SK-N-MC (cell line): Measurements from ENCODE around the gene CSF1.

ENCODE experiments used
- DNase-seq: peaks from one replicate; pipeline ENCODE4 v3.0.0-alpha.2; 2011; ENCODE audit warnings: low read depth, low spot score
- H3K27ac ChIP-seq: fragments of 200-600 bp; sonication (generic); 2 replicates; pipeline ENCODE4 v1.5.1; 2016; ENCODE audit warnings: mixed run types
- H3K36me3 ChIP-seq: fragments of 200-600 bp; sonication (generic); 2 replicates; pipeline ENCODE4 v1.6.1; 2017; ENCODE audit warnings: antibody characterized with exemption, low read length, mixed read lengths; ENCODE audit not compliant: insufficient read depth
- H3K4me3 ChIP-seq: fragments of 200-600 bp; sonication (generic); 2 replicates; pipeline ENCODE4 v1.5.1; 2016
- H3K9ac ChIP-seq: fragments of 200-600 bp; sonication (generic); 2 replicates; pipeline ENCODE4 v1.8.0; 2017; ENCODE audit warnings: mixed run types, mixed read lengths; ENCODE audit not compliant: insufficient read length
- H3K9me3 ChIP-seq: fragments of 200-600 bp; sonication (generic); 2 replicates; pipeline ENCODE4 v1.6.1; 2017; ENCODE audit warnings: low read depth, mild to moderate bottlenecking, antibody characterized with exemption, low read length, moderate library complexity, mixed read lengths
- EZH2 ChIP-seq: fragments of 200-600 bp; sonication (generic); IDR thresholded peaks from one replicate; pipeline ENCODE4 v1.6.1; 2017; ENCODE audit warnings: antibody characterized with exemption
- FOXP2 ChIP-seq: optimal IDR thresholded peaks from 2 replicates; pipeline ENCODE3; 2011; ENCODE audit warnings: mild to moderate bottlenecking, moderate library complexity; ENCODE audit not compliant: insufficient read depth; ENCODE audit errors: extremely low read length, control extremely low read depth
- POLR2AphosphoS5 ChIP-seq: IDR thresholded peaks from 2 replicates; pipeline ENCODE4 v1.6.1; 2012; ENCODE audit warnings: mild to moderate bottlenecking, low read depth, low read length, borderline replicate concordance

CSF1 gene

DNA sequence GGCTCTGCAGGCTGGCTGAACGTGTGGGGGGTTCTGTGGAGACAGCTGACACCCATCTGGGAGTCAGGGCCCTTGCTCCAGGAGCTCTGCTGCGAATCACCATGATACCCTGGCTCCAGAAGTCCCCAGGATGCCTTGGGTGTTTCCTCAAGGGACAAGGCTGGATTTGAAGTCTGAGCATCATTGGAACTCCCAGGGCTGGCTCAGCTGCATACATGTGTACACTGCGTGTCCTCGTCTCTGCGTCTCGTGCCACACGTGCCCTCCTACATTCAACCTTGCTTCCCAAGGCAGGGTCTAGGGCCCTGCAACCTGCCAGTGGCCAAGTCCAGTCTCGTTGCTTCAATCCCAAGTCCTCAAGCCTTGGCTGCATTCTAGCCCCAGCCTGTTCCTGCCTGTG is 11.7 kb downstream of the CSF1 start:
- Histone ChIP-seq H3K9ac (no peak overlapping the region), H3K36me3 (no peaks in the 10 kb centered on the region), H3K4me3 (no peak overlapping the region), H3K27ac (no peak overlapping the region), H3K9me3 (no peaks in the 10 kb centered on the region)
- TF ChIP-seq FOXP2 (no peak), EZH2 (no peak), POLR2AphosphoS5 (no peak)
- no peak for DNase-seq

DNA sequence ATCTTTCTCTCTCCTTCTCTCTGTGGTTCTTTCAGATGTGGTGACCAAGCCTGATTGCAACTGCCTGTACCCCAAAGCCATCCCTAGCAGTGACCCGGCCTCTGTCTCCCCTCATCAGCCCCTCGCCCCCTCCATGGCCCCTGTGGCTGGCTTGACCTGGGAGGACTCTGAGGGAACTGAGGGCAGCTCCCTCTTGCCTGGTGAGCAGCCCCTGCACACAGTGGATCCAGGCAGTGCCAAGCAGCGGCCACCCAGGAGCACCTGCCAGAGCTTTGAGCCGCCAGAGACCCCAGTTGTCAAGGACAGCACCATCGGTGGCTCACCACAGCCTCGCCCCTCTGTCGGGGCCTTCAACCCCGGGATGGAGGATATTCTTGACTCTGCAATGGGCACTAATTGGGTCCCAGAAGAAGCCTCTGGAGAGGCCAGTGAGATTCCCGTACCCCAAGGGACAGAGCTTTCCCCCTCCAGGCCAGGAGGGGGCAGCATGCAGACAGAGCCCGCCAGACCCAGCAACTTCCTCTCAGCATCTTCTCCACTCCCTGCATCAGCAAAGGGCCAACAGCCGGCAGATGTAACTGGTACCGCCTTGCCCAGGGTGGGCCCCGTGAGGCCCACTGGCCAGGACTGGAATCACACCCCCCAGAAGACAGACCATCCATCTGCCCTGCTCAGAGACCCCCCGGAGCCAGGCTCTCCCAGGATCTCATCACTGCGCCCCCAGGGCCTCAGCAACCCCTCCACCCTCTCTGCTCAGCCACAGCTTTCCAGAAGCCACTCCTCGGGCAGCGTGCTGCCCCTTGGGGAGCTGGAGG is 12.7 kb downstream of the CSF1 start:
- Histone ChIP-seq H3K9me3 (no peaks in the 10 kb centered on the region), H3K36me3 (no peaks in the 10 kb centered on the region), H3K27ac (no peak overlapping the region), H3K9ac (no peak overlapping the region), H3K4me3 (no peak overlapping the region)
- TF ChIP-seq FOXP2, result no peak
- TF ChIP-seq EZH2, result no peak
- TF ChIP-seq POLR2AphosphoS5, result no peak
- no peak for DNase-seq

DNA sequence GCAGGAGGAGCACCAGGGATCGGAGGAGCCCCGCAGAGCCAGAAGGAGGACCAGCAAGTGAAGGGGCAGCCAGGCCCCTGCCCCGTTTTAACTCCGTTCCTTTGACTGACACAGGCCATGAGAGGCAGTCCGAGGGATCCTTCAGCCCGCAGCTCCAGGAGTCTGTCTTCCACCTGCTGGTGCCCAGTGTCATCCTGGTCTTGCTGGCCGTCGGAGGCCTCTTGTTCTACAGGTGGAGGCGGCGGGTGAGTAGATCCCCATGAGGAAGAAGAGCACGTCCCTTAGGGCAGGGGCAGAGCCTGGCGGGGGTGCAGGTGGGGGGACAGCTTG is 13.3 kb downstream of the CSF1 start:
- Histone ChIP-seq H3K4me3 (no peak overlapping the region), H3K9me3 (no peaks in the 10 kb centered on the region), H3K9ac (no peak overlapping the region), H3K27ac (no peak overlapping the region), H3K36me3 (no peaks in the 10 kb centered on the region)
- no peak for TF ChIP-seq EZH2
- TF ChIP-seq FOXP2, result no peak
- no peak for TF ChIP-seq POLR2AphosphoS5
- DNase-seq, result no peak

DNA sequence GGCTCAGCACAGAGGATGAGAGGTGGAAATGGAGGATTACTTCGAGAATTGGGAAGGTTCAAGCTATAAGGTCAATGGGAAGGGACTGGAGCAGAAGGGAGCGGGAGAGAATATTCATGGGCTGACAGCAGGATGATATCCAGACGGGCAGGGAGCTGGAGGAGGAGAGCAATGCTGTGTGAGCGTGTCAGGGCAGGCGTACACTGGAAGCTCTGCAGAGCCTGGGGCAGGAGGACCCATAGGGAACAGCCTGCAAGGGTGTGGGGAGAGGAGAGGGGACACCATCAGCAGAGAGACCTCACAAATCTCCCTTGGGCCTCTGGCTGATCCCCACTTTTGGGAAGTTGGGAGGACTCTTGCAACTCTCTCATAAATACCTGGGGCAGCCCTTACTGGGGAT is 13.7 kb downstream of the CSF1 start:
- Histone ChIP-seq H3K9ac (no peak overlapping the region), H3K27ac (no peak overlapping the region), H3K4me3 (no peak overlapping the region), H3K36me3 (no peaks in the 10 kb centered on the region), H3K9me3 (no peaks in the 10 kb centered on the region)
- TF ChIP-seq EZH2, result no peak
- no peak for TF ChIP-seq FOXP2
- TF ChIP-seq POLR2AphosphoS5, result no peak
- DNase-seq, result no peak

- no peak for DNase-seq
- Histone ChIP-seq H3K4me3 (no peak overlapping the region), H3K9ac (no peak overlapping the region), H3K36me3 (no peaks in the 10 kb centered on the region), H3K27ac (no peak overlapping the region), H3K9me3 (no peaks in the 10 kb centered on the region)
- TF ChIP-seq POLR2AphosphoS5, result no peak
- TF ChIP-seq FOXP2, result no peak
- TF ChIP-seq EZH2, result no peak
These were observed 14.7 kb downstream of the CSF1 start for GRCh38 chr1:109925159-109925990.

GRCh38 chr1:109926662-109927300 is 16.1 kb downstream of the CSF1 start:
- H3K9ac ChIP-seq, result no peak overlapping the region
- H3K4me3 ChIP-seq, result no peak overlapping the region
- H3K9me3 ChIP-seq, result no peaks in the 10 kb centered on the region
- no peaks in the 10 kb centered on the region for H3K36me3 ChIP-seq
- no peak overlapping the region for H3K27ac ChIP-seq
- TF ChIP-seq POLR2AphosphoS5, result no peak
- no peak for TF ChIP-seq EZH2
- TF ChIP-seq FOXP2, result no peak
- no peak for DNase-seq

DNA sequence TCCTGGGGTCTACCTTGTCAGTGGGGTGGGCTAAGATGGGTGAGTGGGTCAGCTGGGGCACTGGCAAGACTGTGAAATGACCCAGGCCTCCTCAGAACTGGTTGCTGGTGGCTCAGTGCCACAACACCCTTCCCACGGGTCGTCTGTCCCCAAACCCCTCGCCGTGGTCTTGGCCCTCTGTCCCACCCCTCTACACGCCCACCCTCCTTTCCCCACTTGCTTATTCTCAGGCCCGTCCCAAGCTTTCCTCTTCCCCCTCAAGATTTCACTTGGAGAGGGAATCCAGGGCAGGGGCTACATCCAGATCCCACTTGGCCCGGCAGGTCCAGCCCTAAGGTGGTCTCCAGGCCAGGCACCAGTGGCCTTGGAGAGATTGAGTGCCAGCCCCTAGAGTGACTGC is 16.7 kb downstream of the CSF1 start:
- H3K9ac ChIP-seq, result no peak overlapping the region
- TF ChIP-seq FOXP2 (no peak), POLR2AphosphoS5 (no peak)
- no peak overlapping the region for H3K4me3 ChIP-seq
- no peak for DNase-seq
- H3K27ac ChIP-seq, result no peak overlapping the region
- H3K36me3 ChIP-seq, result no peaks in the 10 kb centered on the region
- no peaks in the 10 kb centered on the region for H3K9me3 ChIP-seq

DNA sequence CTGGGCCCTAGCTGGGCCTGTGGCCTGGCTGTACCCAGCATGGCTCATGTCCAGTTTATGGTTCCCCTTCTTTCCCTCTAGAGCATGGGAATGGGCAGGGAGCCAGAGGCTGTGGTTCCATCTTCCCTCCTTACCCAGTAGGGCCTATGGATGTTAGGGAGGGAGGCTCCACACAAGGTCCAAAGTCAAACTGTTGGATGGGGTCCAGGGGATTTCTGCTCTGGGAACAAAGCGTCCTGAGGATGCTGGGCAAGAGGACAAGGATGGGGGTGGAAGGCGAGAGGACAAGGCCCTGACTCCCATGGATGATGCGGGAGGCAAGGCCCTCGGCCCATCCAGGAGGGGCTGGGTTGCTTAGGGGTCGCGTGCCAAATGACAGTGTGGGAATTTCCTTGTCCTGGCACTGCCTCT is 17.3 kb downstream of the CSF1 start:
- Histone ChIP-seq H3K27ac (no peak overlapping the region), H3K4me3 (no peak overlapping the region), H3K9ac (no peak overlapping the region), H3K9me3 (no peaks in the 10 kb centered on the region), H3K36me3 (no peaks in the 10 kb centered on the region)
- TF ChIP-seq POLR2AphosphoS5 (no peak), FOXP2 (no peak), EZH2 (no peak)
- no peak for DNase-seq
